ENCODE data around the gene NAV1.

The NAV1 gene

DNA sequence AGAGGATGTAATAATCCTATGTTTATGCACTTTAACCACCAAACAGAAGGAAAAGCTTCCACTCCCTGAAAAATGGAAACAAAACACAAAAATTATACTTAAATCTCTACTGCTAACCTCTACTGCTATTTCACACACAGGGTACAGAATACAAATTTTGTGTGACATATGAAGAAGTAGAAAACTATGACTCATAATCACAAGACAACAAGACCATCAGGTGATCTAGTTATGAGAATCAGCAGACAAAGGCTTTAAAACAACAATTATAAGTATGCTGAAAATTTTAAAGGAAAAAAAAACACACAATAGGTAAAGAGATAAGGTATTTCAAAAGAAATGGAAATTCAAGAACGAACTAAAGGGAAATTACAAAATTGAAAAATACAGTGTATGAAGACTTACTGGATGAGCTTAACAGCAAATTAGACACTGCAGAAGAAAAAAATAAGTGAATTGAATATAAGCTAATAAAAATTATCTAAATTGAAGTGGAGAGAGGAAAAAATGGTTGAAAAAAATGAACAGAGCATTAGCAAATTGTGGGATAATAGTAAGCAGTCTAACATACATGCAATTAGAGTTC is 13.6 kb upstream of the NAV1 start:
- no peak for DNase-seq

DNA sequence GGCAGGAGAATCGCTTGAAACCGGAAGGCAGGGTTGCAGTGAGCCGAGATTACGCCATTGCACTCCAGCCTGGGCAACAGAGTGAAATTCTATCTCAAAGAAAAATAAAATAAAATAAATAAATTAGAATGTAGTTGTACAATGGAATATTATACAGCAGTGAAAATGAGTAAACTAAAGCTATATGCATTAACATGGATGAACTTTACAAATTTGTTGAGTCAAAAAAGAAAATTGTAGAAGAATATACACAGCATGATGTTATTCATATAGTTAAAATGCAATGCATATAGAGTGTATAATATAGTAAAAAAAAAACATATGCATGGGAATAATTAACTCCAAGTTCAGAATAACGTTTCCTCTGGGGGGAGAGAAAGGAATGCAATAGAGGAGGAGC is 11.0 kb upstream of the NAV1 start:
- DNase-seq = no peak

DNA sequence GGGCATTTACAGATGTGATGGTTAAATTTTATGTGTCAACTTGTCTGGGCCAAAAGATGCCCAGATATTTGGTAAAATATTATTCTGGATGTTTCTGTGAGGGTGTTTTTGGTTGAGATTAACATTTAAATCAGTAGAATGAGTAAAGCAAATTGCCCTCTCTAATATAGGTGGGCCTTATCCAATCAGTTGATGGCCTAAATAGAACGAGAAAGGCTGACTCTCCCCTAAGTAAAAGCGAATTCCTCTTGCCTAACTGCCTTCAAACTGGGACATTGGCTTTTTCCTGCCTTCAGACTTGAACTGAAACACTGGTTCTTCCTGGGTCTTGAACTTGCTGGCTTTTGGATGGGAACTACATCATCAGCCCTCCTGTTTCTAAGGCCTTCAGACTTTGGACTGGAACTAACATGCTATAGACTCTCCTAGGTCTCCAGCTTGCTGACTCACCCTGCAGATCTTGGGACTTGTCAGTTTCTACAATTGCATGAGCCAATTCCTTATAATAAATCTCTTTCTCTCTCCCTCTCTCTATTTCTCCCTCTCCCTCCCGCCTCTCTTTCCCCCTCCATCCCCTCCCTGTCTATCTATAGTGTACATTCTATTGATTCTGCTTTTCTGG is 10.2 kb upstream of the NAV1 start:
- DNase-seq = no peak

DNA sequence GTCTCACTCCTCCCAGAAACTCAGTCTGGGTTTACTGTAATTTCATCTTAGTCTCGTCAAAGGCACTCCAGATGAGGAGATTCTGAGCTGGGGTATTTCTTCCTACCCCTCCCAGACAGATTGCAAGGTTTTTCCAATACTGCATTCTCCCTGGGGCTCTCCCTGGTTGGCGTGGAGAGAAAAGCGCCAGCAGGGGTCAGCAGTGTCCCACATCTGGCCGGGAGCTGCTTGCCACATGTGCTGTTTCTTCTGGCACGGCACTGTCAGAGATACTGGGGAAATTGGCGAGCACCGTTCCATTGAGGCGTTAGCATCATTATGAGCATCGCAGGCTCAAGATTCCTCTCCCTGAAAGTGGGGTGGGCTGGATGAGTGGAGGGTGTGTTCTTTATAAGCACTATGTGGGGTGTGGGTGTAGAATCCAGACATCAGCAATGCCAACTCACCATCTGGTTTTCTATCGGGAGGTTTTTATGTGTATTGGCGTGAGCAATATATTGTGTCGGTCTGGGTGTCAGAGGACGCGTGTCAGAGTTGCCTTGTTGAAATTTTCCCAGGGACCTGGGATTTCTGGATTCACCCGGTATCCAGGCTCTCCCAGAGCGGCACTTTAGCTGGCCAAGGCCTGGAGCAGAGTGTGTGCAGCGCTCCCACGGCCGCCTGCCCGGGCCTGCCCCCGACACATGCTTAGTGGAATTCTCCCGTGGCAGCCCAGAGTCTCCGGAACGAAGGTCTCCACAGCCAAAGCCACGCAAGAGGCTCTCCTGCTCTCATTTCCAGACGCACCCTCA is 8.0 kb upstream of the NAV1 start:
- DNase-seq = no peak

DNA sequence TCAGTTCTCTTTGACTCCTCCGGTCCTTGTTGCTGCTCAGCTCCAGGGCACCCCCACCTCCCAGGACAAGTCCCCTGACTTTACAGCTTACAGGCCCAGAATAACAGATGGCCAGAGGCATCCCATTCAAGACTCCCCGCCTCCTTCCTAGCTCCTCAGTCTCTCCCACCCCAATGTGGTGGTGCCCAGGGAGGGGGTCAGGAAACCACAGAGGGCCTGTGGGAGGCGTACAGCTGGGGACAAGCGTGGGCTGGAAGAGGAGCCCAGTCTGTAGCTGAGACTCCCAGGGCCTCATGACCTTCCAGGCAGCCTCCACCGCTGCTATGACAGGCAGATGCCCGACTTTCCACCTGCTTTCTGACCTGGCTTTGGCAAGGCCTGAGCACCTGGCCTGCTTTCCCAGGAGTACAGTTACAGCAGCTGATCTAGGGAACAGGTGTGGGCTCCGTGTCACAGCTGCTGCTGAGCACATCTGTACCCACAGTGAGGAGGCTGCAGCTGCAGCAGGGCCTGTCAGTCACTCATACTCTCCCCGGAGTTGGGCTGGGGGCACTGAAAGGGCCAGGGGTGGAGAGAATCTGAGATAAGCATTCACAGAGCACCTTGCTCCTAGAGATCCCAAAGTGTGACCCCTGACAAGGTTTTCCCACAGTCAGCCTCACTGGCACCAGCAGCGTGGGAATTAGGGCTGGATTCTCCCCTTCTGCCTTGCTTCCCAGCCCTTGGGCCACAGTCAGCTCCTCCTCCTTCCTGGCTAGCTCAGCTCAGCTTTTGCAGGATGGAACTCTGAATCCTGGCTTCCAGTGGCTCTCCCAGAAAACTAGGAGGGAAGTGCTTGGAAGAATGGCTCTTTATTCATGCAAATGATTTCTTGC is 7.1 kb upstream of the NAV1 start:
- DNase-seq = no peak

DNA sequence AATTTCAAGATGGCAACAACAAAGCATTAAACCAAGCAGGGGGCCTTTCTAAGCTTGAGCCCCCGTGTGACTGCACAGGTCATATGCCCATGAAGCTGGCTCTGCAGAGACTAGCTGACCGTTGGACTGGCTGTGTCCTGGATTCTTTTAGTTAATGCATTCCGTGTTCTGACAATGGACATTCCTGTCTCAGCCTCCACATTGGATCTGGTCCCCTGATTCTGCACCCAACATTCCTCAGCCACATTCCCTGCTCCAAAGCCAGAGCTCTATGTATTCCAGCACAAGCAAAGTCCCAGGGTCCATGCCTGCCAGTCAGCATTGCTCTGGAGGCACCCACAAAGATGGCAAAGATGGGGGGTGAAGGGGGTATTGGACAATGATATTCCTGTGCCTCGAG is 5.1 kb upstream of the NAV1 start:
- no peak for DNase-seq

DNA sequence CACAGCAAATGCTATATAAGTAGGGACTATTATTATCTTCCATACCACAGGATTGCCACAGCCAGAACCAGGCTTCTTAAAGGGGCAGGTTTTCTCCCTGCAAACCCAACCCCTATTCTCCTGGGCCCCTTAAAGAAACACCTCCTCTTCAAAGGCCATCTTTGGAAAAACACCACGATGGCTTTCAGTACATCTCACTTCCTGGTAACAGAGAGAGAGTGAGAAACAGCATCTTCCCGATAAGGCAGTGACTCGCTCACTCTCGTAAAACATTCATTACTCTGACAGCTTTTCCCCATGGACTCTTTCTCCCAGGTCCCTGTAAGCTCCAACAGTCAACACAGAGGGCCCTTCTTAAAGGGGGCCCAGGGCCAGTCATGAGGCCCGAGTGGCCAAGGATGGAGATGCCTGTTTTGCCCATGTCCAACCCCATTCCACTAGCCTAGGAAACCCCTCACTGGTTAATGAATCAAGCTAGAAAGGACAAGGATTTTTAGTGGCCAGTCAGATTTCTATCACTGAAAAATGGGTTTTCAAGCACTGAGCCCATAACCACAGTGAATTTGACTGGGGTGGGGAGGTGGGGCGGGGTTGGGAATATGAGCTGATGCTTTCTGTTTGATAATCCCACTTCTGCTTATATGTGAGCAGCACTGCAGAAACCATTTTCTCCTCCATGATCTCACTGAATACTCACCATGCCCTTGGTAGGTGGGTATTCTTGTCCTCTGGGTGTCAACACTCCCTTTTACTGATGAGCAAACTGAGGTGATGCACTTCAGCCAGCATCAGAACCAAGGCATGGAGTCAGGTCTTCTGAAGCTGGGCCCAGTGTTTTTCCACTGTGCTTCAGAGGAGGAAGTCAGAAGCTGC is 3.6 kb upstream of the NAV1 start:
- no peak for DNase-seq

DNA sequence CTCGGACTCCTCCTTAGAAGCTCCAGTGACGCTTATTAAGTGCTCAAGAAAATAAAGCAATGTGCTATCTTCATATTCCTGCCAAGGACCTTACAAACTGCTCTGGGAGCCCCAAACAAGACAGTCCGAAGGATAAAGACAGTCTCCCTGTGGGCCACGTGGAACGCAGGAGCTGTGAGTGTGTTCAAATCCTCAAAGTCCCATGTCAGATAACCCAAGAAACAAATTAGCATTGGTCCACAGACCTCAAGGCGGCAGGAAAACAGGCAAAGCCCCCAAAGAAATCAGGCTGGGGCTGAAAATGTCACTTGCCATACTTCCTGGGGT is 3.0 kb upstream of the NAV1 start:
- DNase-seq = no peak

DNA sequence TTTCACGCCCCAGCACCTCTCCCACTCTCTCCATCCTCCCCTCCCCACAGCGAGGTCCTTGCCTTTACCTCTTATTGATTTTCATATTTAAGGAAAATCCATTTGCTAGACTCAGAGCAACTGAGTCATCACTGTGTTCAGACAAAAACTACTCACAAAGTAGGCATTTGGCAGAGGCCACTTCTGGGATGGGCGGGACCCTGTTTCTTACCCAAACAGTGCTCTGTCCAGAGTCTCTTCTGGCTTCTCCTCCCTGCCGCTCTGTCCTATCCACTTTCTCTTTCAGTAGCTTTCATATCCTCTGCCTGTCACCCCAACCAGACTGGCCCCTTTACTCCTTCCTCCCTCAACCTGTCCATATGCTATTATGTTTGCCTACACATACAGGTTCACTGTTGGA is 2.4 kb upstream of the NAV1 start:
- DNase-seq = no peak

DNA sequence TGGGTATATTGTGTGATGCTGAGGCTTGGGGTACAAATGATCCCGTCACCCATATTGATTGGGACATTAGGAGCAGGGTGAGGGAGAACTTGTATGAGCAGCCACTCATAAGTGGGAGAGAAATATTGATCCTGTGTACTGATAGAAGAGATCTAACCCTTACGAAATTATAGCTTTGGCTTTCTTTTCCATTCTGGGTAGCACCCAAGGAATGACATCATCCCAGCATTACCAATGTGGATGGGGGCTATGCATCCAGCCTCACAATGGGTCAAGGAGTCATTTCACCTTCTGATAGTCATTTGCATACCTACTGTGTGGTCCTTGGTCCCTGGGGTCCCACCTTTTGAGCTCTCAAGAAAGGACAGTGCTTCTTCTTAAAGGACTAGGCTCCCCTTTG is 1.9 kb upstream of the NAV1 start:
- no peak for DNase-seq

DNA sequence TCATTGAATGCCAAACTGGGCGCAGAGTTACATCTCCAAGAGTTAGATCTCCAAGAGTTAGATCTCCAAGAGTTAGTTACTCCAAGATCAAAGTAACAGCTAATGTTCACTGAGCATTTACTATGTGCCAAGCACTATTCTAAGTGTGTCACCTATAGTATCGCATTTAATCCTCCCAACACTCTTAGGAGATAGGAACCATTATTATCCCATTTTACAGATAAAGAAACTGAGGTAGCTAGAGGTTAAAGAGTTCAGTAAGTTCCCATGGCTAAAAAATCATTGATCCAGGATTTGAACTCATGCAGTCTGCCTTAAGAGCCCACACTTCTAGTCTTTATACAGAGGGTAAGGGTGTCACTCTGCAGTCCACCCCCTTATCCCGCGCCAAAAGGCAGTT is 1.5 kb upstream of the NAV1 start:
- no peak for DNase-seq

DNA sequence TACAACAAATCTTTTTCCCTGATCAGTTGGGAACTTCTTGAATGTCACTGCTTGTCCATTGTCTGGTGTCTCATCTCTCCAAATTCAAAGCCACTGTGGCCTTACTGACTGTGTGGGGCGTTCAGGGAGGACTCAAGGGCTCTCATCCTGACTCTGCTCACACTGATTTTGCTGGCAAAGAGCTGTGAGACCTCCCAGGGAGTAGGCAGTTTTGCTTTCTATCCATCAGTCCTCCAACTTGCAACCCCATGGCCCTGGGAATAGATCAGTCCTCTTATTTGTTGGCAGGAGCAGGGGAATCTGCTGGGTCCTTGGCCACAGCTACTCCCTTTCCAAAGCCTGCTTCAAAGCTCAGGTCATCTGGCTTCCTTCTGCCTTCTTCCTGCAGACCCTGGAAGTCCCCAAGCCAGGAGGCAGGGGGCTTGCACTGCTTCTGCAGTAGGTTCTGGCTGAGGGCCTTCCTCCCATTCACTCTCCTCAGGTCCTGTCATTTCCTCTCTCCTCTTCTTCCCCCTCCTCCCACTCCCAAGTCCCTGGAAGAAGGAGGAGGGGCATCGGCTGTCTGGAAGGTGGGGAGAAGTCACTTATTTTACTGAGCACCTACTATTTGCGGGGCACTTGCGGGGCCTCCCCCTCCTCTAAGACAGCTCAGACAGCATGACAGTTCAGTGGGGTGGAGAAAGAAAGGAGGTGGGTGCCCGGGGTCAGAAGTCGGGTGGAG is 876 bp upstream of the NAV1 start:
- DNase-seq = no peak

DNA sequence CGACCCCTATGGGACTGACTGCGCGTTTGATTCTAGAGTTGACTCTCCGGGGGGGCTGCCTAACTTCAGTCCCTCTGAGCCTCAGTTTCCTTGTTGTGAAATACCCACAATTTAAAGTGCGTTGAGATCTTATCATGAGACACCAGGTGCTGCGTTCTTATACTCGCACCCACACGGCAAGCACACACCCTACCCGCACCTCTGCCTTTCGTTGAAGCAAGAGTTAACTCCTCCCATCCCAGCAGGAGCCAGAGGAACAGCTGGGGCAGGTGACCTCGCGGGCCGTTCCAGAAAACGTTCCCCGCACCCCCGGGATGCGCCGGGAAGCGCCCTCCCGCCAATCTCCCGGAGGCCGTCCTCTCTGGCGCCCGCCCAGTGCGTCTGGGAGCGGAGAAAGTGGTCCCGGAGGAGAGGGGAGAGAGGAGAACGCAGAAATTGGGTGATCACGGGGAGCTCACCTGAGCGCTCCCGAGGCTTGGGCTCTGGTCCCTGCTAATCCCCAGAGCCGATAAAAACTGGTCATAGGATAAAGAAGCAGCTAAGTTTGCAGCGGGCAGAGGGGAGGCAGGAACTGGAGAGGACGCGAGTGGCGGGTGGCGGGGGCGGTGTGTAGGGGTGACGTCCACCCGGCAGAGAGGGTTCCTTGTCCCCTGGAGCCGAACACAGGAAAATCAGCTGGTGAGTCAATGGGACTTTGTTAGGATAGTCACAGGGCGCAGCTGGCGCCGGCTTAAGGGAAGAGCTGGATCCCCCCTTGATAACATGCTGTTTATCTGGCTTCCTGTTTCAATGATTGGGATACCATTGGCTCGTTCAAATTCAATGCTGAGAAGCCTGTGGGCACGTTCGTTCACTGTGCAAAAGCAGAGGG is 869 bp downstream of the NAV1 start:
- no peak for DNase-seq

DNA sequence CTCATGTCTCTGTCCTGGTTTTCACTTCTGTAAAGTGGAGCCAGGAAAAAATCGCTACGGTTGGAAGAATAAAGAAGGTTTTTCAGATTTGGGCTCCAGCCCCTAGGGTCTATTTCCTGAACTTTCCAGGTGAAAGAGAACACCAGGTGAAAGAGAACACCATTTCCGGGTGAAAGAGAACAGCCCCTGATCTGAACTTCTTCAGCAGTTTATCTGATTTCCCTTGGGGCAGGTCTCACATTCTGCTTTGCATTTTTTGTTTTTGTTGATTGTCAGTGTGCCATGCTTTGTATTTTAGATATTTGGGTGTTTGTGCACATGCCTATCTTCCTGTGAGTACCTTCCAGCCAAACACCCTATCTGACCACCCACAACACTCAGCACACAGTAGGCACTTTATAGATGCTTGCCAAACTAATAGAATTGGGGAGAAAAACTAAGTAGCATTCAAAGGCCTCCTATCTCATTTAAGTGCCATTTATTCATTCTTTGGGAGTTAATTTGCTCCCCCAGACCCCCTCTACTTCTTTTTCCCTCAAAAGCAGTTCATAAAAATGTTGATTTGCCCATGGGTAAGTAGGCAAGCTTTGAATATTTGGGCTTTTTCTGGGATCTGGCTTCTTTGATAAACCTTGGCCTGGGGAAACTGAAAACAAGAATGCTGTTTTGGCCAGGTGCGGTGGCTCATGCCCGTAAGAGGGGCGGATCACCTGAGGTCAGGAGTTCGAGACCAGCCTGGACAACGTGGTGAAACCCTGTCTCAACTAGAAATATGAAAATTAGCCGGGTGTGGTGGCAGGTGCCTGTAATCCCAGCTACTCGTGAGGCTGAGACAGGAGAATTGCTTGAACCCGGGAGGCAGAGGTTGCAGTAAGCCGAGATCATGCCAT is 2.2 kb downstream of the NAV1 start:
- DNase-seq = no peak

DNA sequence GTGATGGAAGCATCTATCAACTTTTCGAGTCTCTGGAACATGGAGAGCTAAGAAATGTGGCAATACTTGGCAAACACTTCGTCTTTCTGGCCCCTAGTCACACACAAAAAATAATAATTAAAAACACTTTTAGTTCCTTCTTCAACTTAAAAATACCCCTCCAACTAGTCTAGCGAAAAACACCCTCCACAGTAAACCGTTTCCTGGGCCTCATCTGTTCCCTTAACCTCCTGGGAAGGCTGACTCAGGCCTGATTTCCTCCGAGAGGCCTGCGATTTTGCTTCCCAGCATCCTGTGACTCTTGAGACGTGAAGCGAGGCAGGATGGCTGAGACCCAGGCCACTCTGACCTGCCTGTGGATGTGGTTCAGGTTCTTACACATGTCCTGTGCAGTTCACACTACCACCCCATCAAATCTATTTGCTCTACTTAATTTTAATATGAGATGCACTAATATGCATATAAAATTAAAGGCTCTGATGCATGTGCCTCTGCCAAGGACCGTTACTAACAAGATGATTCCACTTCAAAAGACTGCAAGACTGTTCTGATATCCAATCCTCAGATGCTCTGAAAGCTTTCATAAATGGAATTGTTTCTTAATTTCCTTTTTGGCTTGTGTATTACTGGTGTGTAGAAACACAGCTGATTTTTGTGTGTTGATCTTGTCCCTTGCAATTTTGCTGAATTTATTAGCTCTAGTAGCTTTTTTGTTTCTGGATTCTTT is 3.5 kb downstream of the NAV1 start:
- no peak for DNase-seq

DNA sequence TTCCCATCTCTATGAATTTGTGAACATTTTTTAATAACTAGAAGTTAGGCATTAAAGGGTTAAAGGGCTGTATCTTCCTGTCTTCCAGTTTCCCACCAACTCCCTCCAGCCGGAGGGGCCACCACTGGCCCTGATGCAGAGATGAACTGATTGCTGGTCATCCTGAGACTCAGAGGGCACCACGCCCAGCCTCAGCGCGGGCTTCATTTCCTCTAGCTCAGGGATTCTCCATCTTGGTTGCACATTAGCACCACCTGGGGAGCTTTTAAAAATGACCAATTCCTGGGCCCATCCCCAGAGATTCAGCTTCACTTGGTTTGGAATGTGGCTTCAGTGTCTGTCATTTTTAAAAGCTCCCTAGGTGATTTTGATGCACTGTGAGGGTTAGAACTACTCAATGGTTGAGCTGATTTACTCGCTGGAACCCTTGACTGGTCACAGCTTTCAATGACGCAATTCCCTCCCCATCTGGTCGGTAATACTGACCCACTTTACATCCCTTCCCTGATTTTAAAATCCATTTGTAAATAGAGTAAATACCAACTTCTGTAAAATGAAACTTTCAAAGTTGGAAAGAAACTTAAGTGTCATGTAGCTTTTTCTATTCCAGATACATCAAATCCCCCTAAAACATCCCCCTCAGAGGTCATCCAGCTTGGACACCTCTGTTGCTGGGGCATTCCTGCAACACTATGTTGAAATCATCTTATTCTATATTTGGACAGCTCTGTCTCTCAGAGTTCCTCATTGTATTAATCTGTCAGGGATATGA is 5.1 kb downstream of the NAV1 start:
- no peak for DNase-seq

DNA sequence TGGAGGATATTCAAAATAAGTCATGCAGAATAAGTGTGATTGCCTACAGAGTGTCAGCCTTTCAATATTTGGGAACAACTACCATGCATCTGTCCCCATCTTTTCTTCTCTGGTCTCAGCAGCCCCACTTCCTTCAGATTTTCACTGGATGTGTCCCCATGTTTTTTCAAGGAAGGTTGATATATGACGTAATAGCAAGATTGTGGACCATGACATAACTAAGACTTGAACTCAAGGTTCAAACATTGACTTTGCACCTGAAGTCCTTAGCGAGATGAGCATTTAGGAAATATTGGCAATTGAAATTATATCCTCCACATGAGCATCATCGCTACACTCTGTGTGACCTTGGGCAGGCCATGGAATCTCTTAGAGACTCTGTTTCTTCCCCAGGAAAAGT is 5.8 kb downstream of the NAV1 start:
- DNase-seq = no peak

DNA sequence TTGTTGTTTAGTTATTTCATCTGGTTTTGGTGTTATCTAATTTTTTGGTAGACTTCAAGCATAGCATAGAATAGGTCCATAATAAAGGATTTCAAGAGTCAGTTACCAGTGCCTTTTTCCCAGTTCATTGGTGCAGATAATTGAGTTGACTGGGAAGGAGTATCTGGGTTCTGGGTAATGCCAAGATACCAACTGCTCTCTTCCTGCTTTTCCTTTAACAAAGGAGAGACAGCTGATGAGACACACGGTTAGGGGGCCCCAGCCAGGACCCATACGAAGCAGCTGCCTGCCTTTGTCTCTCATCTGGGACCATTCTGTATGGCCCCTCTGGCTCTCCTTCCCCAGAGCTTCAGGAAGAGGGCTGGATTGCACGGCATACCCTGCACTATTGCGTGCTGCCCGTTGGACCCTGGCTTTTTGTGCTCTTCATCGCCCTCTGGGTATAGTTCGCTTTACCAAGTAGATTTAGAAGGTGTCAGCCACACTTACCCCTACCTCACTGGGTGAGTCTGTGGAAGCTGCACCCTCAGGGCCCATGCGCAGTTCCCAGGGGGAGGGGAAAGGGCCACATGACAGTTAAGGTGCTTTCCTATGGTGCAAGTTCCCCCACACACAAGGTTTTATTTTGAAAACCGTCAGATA is 7.0 kb downstream of the NAV1 start:
- DNase-seq = no peak
